Measurements from ENCODE around the gene DPY19L2.
"Not testable (repeated sequence)": the region's sequence is repeated elsewhere in the genome, so short reads cannot be mapped to it uniquely, and the experiment has no call there.

GRCh38 chr12:63715107-63715625, 46.9 kb upstream of the DPY19L2 start:
- TF ChIP-seq CTCF (conservative IDR thresholded peaks at IDR 0.05 in 1 of 2, IDR thresholded peaks at IDR 0.05 in 1 of 2; ENCODE audit: extremely low read depth in 1 of 2, insufficient read depth in 1 of 2, low read depth in 1 of 2, low read length in 2 of 2); EZH2 (IDR thresholded peaks at IDR 0.05; ENCODE audit: borderline replicate concordance, low read length): not testable (repeated sequence)

All from mammary epithelial cell (primary cell).